ENCODE results near the gene LCAT. TPM values are rescaled to one million over a fixed set of nuclear protein-coding genes. Genes with fewer than 3 reads are reported as not detected.

The LCAT gene
- total RNA-seq, 2 donors from 2014 or later = 12.3 to 20.1 TPM

DNA sequence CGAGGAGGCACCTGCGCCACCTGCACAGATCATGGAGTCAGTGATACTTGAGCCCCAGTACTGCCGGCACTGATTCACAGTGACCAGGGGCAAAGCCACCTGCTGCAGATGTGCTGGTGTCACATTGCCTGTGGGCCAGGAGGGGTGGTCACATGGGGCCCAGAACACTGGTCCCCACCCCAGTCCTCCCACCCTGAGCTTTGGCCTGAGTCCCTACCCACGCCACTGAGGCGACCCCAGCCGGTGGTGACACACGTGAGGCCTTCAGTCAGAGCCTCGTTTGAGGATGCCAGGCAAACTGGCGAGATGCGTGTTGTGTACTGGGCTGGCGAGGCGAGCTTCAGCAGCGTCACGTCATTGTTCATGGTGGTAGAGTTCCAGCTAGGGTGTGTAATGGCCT is 13.7 kb downstream of the LCAT start:
- Mint-ChIP-seq H3K36me3 (ENCODE audit: insufficient read depth in 2 of 2) (peaks cover 3 to 5% of the 10 kb centered on the region in 2 donors), H3K9me3 (no peaks in the 10 kb centered on the region)
- no peak for ATAC-seq (replicated peaks in 1 of 2)

DNA sequence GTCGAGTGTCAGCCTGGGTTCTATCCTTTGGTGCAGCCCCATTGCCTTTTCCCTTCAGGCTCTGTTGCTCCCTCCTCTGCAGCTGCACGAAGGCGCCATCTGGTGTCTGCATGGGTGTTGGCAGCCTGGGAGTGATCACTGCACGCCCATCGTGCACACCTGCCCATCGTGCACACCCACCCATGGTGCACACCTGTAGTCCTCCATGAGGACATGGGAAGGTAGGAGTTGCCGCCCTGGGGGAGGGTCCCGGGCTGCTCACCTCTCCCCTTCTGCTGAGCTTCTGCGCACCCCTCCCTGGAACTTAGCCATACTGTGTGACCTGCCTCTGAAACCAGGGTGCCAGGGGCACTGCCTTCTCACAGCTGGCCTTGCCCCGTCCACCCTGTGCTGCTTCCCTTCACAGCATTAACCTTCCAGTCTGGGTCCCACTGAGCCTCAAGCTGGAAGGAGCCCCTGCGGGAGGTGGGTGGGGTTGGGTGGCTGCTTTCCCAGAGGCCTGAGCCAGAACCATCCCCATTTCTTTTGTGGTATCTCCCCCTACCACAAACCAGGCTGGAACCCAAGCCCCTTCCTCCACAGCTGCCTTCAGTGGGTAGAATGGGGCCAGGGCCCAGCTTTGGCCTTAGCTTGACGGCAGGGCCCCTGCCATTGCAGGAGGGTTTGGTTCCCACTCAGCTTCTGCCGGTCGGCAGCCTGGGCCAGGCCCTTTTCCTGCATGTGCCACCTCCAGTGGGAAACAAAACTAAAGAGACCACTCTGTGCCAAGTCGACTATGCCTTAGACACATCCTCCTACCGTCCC is 15.2 kb downstream of the LCAT start:
- Mint-ChIP-seq H3K9me3 (no peaks in the 10 kb centered on the region), H3K36me3 (ENCODE audit: insufficient read depth in 2 of 2) (peaks cover 2 to 3% of the 10 kb centered on the region in 2 donors), H3K4me3 (no peak overlapping the region), H3K27ac (no peak overlapping the region), H3K4me1 (ENCODE audit: low read depth) (peaks cover 2% of the 10 kb centered on the region), H3K27me3 (ENCODE audit: low read depth) (no peaks in the 10 kb centered on the region)
- peak; percentile 76 to 77 for ATAC-seq (replicated peaks in 1 of 2)
- DNase-seq = peak; percentile 81 to 82

More for the DNA sequence above, 13.7 kb downstream of the LCAT start:
- H3K4me3 Mint-ChIP-seq = no peak overlapping the region
- H3K27me3 Mint-ChIP-seq (ENCODE audit: low read depth) = no peaks in the 10 kb centered on the region
- no peak for DNase-seq
- no peak overlapping the region for H3K27ac Mint-ChIP-seq
- H3K4me1 Mint-ChIP-seq (ENCODE audit: low read depth) = peaks cover 14% of the 10 kb centered on the region

- ATAC-seq (replicated peaks in 1 of 2) (peak in 1 of 2 donors; percentile 3), DNase-seq (no peak)
- Mint-ChIP-seq H3K4me1 (ENCODE audit: low read depth) (no peaks in the 10 kb centered on the region), H3K36me3 (ENCODE audit: insufficient read depth in 2 of 2) (peaks cover 2 to 3% of the 10 kb centered on the region in 2 donors), H3K4me3 (no peak overlapping the region), H3K27me3 (ENCODE audit: low read depth) (no peaks in the 10 kb centered on the region), H3K27ac (no peak overlapping the region), H3K9me3 (no peaks in the 10 kb centered on the region)
Measured at GRCh38 chr16:67928147-67928546, 15.8 kb downstream of the LCAT start.

GRCh38 chr16:67927131-67927941 is 16.6 kb downstream of the LCAT start:
- no peaks in the 10 kb centered on the region for H3K27me3 Mint-ChIP-seq (ENCODE audit: low read depth)
- DNase-seq (no peak), ATAC-seq (replicated peaks in 1 of 2) (no peak)
- no peak overlapping the region for H3K27ac Mint-ChIP-seq
- H3K36me3 Mint-ChIP-seq (ENCODE audit: insufficient read depth in 2 of 2) = no peaks in the 10 kb centered on the region
- H3K9me3 Mint-ChIP-seq = no peaks in the 10 kb centered on the region
- peaks cover 2% of the 10 kb centered on the region for H3K4me1 Mint-ChIP-seq (ENCODE audit: low read depth)
- no peak overlapping the region for H3K4me3 Mint-ChIP-seq

DNA sequence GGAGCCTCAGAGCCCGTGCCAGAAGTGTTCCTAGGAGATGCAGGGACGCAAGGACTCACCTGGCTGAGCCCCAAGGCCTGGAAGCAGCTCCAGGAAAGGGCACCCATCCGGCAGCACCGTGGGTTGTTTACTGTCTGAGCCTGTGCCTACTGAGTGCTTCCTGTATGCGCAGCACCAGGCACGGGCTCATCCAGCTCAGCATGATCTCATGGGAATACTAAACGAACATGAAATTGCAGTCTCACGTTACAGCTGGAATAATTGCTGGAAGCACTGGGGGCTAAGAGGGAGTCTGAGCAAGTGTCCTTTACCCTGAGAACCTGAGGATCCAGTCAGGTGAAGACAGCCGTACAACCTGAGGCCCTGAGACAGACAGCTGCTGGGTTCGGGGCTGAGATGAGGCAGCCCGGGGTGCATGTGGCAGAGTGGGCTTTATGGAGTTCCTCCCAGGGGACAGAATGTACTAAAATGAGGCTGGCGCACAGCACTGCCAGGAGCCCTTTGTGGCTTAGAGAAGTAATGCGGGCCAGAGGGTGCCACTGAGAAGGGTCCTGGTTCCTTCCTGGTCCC is 17.7 kb downstream of the LCAT start:
- DNase-seq (no peak), ATAC-seq (replicated peaks in 1 of 2) (no peak)
- H3K27ac Mint-ChIP-seq = no peak overlapping the region
- H3K27me3 Mint-ChIP-seq (ENCODE audit: low read depth) = no peaks in the 10 kb centered on the region
- H3K9me3 Mint-ChIP-seq = no peaks in the 10 kb centered on the region
- peaks cover 12% of the 10 kb centered on the region for H3K4me1 Mint-ChIP-seq (ENCODE audit: low read depth)
- H3K4me3 Mint-ChIP-seq = no peak overlapping the region
- no peaks in the 10 kb centered on the region for H3K36me3 Mint-ChIP-seq (ENCODE audit: insufficient read depth in 2 of 2)

DNA sequence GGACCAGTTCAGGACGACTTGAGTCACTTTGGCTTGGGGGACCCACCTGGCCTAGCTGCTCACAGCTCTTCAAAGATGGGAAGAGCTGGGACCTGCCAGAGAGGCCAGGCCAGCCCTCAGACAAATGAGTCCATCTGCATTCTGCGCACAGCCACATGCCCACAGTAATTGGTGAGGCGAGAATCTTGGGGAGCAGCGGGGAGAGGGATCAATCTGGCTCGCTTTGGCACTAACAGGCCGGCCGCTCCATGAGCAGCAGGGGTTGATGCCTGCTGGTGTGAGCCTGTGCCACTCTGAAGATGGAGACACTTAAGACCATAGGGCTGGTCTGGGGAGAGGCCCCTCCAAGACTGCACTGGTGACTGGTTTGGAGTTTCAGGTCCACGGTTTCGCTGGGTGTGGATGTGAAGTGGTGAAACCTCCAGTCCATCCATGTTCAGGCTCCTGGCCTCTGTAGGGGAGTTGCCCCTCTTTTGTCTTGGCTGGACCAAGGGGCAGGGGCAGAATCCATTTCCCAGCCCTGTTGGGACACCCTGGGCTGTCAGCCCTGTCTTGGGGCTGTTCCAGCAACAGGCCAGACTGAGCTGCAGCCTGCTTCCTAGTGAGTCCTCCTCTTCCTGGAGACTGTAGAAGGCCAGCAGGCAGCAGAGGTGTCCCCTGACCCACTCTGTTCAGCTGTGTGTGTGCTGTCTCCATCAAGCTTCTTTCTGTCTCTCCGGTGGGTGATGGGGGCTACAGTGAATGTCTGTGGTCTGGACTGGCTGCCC is 19.6 kb downstream of the LCAT start:
- no peak for ATAC-seq (replicated peaks in 1 of 2)
- Mint-ChIP-seq H3K4me1 (ENCODE audit: low read depth) (peaks cover 15% of the 10 kb centered on the region), H3K27me3 (ENCODE audit: low read depth) (no peaks in the 10 kb centered on the region), H3K36me3 (ENCODE audit: insufficient read depth in 2 of 2) (no peaks in the 10 kb centered on the region), H3K9me3 (no peaks in the 10 kb centered on the region), H3K27ac (no peak overlapping the region), H3K4me3 (no peak overlapping the region)
- DNase-seq = no peak

GRCh38 chr16:67923414-67924116 is 20.4 kb downstream of the LCAT start:
- H3K27ac Mint-ChIP-seq = no peak overlapping the region
- no peaks in the 10 kb centered on the region for H3K9me3 Mint-ChIP-seq
- ATAC-seq (replicated peaks in 1 of 2) = no peak
- no peak for DNase-seq
- H3K36me3 Mint-ChIP-seq (ENCODE audit: insufficient read depth in 2 of 2) = no peaks in the 10 kb centered on the region
- H3K27me3 Mint-ChIP-seq (ENCODE audit: low read depth) = no peaks in the 10 kb centered on the region
- H3K4me3 Mint-ChIP-seq = no peak overlapping the region
- H3K4me1 Mint-ChIP-seq (ENCODE audit: low read depth) = peaks cover 17% of the 10 kb centered on the region

DNA sequence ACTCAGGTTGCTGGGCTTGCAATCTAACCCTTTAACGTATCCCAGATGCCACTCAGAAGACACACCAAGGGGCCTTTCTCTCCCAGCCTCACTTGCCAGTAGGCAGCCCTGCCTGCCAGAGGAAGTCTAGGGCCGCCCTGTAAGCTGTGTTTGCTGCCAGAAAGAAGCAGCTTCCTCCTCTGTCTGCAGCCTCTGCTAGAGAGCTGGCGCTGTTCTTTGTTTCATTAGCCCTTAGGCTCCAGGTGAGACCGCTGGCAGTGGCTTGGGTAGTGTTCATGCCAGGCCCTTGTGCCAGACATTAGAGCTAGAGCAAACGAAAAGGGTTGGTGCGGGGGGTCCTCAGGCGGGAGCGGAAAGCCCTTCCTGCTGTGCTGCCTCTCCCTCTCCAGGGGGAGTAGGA is 21.2 kb downstream of the LCAT start:
- Mint-ChIP-seq H3K4me3 (no peak overlapping the region), H3K36me3 (ENCODE audit: insufficient read depth in 2 of 2) (peaks cover 0 to 2% of the 10 kb centered on the region in 2 donors), H3K27me3 (ENCODE audit: low read depth) (no peaks in the 10 kb centered on the region), H3K27ac (no peak overlapping the region), H3K9me3 (no peaks in the 10 kb centered on the region), H3K4me1 (ENCODE audit: low read depth) (peaks cover 25% of the 10 kb centered on the region)
- DNase-seq (no peak), ATAC-seq (replicated peaks in 1 of 2) (no peak)

DNA sequence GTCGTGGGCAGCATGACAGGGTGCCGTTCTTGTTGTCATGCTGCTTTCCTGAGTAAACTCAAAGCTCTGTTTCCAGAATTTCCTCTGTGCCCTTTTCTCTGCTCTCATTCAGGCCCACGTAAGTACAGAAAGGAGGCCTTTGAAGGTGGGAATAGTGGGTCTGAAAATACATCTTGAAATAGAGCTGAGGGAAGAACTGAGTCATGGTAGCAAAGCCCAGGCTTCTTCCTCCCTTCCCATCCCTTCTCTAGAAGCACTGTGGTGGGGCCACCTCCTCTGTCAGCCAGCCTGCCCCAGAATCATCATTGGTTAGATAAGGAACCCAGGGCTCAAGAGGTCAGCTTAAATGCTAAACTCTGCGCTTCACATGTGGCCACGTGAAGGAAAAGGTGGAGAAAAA is 21.7 kb downstream of the LCAT start:
- no peaks in the 10 kb centered on the region for H3K27me3 Mint-ChIP-seq (ENCODE audit: low read depth)
- peaks cover 31% of the 10 kb centered on the region for H3K4me1 Mint-ChIP-seq (ENCODE audit: low read depth)
- H3K4me3 Mint-ChIP-seq = no peak overlapping the region
- peak overlapping the region; percentile 88 for H3K27ac Mint-ChIP-seq
- DNase-seq (no peak), ATAC-seq (replicated peaks in 1 of 2) (no peak)
- peaks cover 0 to 2% of the 10 kb centered on the region in 2 donors for H3K36me3 Mint-ChIP-seq (ENCODE audit: insufficient read depth in 2 of 2)
- no peaks in the 10 kb centered on the region for H3K9me3 Mint-ChIP-seq

DNA sequence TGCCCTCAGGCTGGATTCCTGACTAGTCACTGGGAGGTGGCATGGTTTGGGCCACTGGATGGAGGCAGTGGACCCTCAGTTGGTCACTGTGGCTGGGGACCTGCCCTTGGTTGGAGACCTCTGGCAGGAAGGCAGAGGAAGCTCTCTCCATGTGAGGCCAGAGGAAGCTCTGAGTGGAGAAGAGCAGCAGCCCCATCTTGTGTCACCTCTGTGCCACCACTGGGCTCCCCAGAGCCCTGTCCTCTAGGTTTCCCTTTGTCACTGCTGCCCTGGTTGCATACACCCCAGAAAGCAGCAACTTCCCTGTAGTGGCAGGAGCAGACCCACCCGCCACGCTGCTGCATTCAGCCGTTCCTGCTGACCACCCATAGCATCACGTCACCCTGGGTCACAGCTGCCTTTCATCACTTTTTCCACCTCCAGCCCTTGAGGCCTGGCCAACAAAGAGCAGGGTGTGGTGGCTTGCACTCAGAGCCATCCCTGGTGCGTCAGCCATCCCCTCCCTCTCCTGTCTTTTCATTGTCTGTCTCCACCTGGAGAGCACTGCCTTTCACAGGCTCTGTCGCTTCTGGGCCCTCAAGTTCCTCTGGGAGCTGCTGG is 24.2 kb downstream of the LCAT start:
- ATAC-seq (replicated peaks in 1 of 2) = no peak
- H3K36me3 Mint-ChIP-seq (ENCODE audit: insufficient read depth in 2 of 2) = peaks cover 0 to 2% of the 10 kb centered on the region in 2 donors
- H3K27ac Mint-ChIP-seq = no peak overlapping the region
- peaks cover 41% of the 10 kb centered on the region for H3K4me1 Mint-ChIP-seq (ENCODE audit: low read depth)
- H3K9me3 Mint-ChIP-seq = no peaks in the 10 kb centered on the region
- no peak for DNase-seq
- no peak overlapping the region for H3K4me3 Mint-ChIP-seq
- H3K27me3 Mint-ChIP-seq (ENCODE audit: low read depth) = no peaks in the 10 kb centered on the region

GRCh38 chr16:67917852-67918236 is 26.1 kb downstream of the LCAT start:
- Mint-ChIP-seq H3K36me3 (ENCODE audit: insufficient read depth in 2 of 2) (peaks cover 0 to 2% of the 10 kb centered on the region in 2 donors), H3K27ac (peak overlapping the region; percentile 83), H3K27me3 (ENCODE audit: low read depth) (no peaks in the 10 kb centered on the region), H3K4me1 (ENCODE audit: low read depth) (peaks cover 41% of the 10 kb centered on the region), H3K4me3 (peak overlapping the region; percentile 38 to 45), H3K9me3 (no peaks in the 10 kb centered on the region)
- DNase-seq (peak; percentile 66 to 77), ATAC-seq (replicated peaks in 1 of 2) (peak; percentile 100)

Measured in activated T-cell treated with anti-CD3 and anti-CD28 coated beads, Interleukin-2, amount 50 U/mL, for 72 hours (primary cell).